Keratinocyte (primary cell): Measurements from ENCODE around the gene RPL35A. TPM values are rescaled to one million over a fixed set of nuclear protein-coding genes. Genes with fewer than 3 reads are reported as not detected.

ENCODE experiments used
- DNase-seq: peaks from one replicate; pipeline ENCODE4 v3.0.0-alpha.2; 2011; ENCODE audit warnings: low read depth, missing footprints, low spot score
- FAIRE-seq: peaks from 2 replicates; lab custom pipeline; 2011; peaks lifted over from hg19 to GRCh38; lab: Jason Lieb, UNC
- H2AFZ ChIP-seq: 2 replicates; pipeline ENCODE4 v1.6.0; 2012; ENCODE audit warnings: low read length, control low read depth, inconsistent platforms; ENCODE audit not compliant: control insufficient read depth
- H3K27ac ChIP-seq: 2 replicates; pipeline ENCODE4 v1.5.1; 2011; ENCODE audit warnings: low read length; ENCODE audit not compliant: control insufficient read depth, insufficient read depth
- H3K27me3 ChIP-seq: 3 replicates; pipeline ENCODE4 v1.6.0; 2011; ENCODE audit warnings: low read length; ENCODE audit not compliant: control insufficient read depth, insufficient read depth; ENCODE audit errors: extremely low read depth
- H3K36me3 ChIP-seq, 2 experiments: 2 replicates in 1 of 2; 3 replicates in 1 of 2; pipeline ENCODE4 v1.5.1; 2011; ENCODE audit warnings: low read length in 2 of 2, mild to moderate bottlenecking in 1 of 2; ENCODE audit not compliant: control insufficient read depth in 2 of 2, insufficient read depth in 2 of 2; ENCODE audit errors: extremely low read depth in 1 of 2
- H3K4me1 ChIP-seq: 3 replicates; pipeline ENCODE4 v1.5.1; 2011; ENCODE audit warnings: low read length; ENCODE audit not compliant: control insufficient read depth, insufficient read depth; ENCODE audit errors: extremely low read depth
- H3K4me2 ChIP-seq: 3 replicates; pipeline ENCODE4 v1.6.0; 2011; ENCODE audit warnings: low read depth, low read length; ENCODE audit not compliant: control insufficient read depth, insufficient read depth; ENCODE audit errors: extremely low read depth
- H3K4me3 ChIP-seq, 3 experiments: fragments of 200-600 bp in 1 of 3; sonication (generic) in 1 of 3; 2 replicates in 2 of 3; 3 replicates in 1 of 3; pipeline ENCODE4 v1.5.1; 2011 to 2016; ENCODE audit warnings: low read length in 3 of 3, mild to moderate bottlenecking in 3 of 3, control low read depth in 2 of 3, inconsistent platforms in 1 of 3, low read depth in 1 of 3, mixed read lengths in 1 of 3, mixed run types in 1 of 3, moderate library complexity in 1 of 3; ENCODE audit not compliant: control insufficient read depth in 2 of 3, insufficient read depth in 2 of 3; ENCODE audit errors: extremely low read depth in 1 of 3
- H3K79me2 ChIP-seq: 2 replicates; pipeline ENCODE4 v1.6.0; 2012; ENCODE audit warnings: low read length; ENCODE audit not compliant: control insufficient read depth, insufficient read depth
- H3K9ac ChIP-seq: 3 replicates; pipeline ENCODE4 v1.6.0; 2011; ENCODE audit warnings: low read length; ENCODE audit not compliant: control insufficient read depth, insufficient read depth; ENCODE audit errors: extremely low read depth
- H3K9me1 ChIP-seq: 3 replicates; pipeline ENCODE4 v1.6.0; 2011; ENCODE audit warnings: low read length; ENCODE audit not compliant: control insufficient read depth, insufficient read depth; ENCODE audit errors: extremely low read depth
- H3K9me3 ChIP-seq: 2 replicates; pipeline ENCODE4 v1.5.1; 2012; ENCODE audit warnings: low read depth, low read length; ENCODE audit not compliant: control insufficient read depth
- H4K20me1 ChIP-seq: 3 replicates; pipeline ENCODE4 v1.6.0; 2011; ENCODE audit warnings: low read length; ENCODE audit not compliant: control insufficient read depth, insufficient read depth; ENCODE audit errors: extremely low read depth
- EZH2 ChIP-seq: IDR thresholded peaks from one replicate; pipeline ENCODE4 v1.6.1; 2012; ENCODE audit warnings: inconsistent platforms, mild to moderate bottlenecking, low read length, moderate library complexity
- dilution Hi-C: fragments of 300-500 bp; cut with MboI; formaldehyde crosslinking; loops from one replicate; pipeline ENCODE4 v1.7.0; 2020; ENCODE audit warnings: low sequenced_read_pairs; ENCODE audit not compliant: extremely low pct_ligation_motif_present
- polyA plus RNA-seq, 5 experiments: library from polyadenylated mRNA; depleted of rRNA in 3 of 5; stranded (reverse) in 3 of 5; stranded (forward) in 1 of 5; unstranded in 1 of 5; fragments of >200 nt; gene quantifications; 1 replicate in 1 of 5; 2 replicates in 3 of 5; 3 replicates in 1 of 5; pipeline versions ENCODE4 v1.2.1 to v1.2.3, GENCODE V29; 2011 to 2012; ENCODE audit warnings: missing spikeins in 2 of 5, low read depth in 1 of 5, low replicate concordance in 1 of 5
- TF ChIP-seq, protein P1 (sequence below), 3 experiments: IDR thresholded peaks in 1 of 3; conservative IDR thresholded peaks in 1 of 3; optimal IDR thresholded peaks in 1 of 3; 2 replicates in 2 of 3; 3 replicates in 1 of 3; pipeline versions ENCODE3 to v1.5.1; 2011; ENCODE audit warnings: low read length in 3 of 3, mild to moderate bottlenecking in 3 of 3, moderate library complexity in 2 of 3, control low read depth in 1 of 3, inconsistent platforms in 1 of 3; ENCODE audit not compliant: insufficient read depth in 2 of 3; ENCODE audit errors: extremely low read depth in 1 of 3

RPL35A gene
- polyA plus RNA-seq, 1 donor (not counting 4 experiments of a cell fraction or from before 2014, with no cell fraction given) = 1,184 TPM

DNA sequence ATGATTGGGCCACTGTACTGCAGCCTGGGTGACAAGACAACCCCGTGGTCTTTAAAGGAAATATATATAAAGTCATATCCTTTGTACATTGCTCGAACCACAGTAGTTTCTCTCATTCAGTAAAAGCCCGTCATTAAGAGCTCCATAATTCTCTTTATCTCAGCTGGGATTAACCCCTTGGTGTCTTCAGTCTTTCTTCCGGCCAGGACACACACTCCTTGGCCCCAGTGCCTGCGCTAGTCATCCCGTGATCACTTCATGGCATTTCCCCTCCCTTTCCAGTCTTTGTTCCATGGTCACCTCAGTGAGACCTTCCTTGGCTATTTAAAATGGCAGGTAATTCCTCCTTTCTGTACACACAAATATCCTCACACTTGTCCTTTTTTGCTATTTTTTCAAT lies 3.3 kb downstream of the RPL35A start:
- DNase-seq (no peak), FAIRE-seq (no peak)
- Histone ChIP-seq H3K9ac (no peak overlapping the region), H3K9me1 (no peaks in the 10 kb centered on the region), H4K20me1 (peaks cover 9% of the 10 kb centered on the region), H3K36me3 (peaks cover 34 to 47% of the 10 kb centered on the region in 2 experiments), H3K4me3 (no peak overlapping the region), H3K4me2 (no peak overlapping the region), H3K27ac (no peak overlapping the region), H2AFZ (no peak overlapping the region), H3K9me3 (no peaks in the 10 kb centered on the region), H3K27me3 (no peaks in the 10 kb centered on the region), H3K79me2 (peaks cover 44% of the 10 kb centered on the region), H3K4me1 (peaks cover 23% of the 10 kb centered on the region)
- dilution Hi-C loops = no loop called here
- TF ChIP-seq, protein P1, sequence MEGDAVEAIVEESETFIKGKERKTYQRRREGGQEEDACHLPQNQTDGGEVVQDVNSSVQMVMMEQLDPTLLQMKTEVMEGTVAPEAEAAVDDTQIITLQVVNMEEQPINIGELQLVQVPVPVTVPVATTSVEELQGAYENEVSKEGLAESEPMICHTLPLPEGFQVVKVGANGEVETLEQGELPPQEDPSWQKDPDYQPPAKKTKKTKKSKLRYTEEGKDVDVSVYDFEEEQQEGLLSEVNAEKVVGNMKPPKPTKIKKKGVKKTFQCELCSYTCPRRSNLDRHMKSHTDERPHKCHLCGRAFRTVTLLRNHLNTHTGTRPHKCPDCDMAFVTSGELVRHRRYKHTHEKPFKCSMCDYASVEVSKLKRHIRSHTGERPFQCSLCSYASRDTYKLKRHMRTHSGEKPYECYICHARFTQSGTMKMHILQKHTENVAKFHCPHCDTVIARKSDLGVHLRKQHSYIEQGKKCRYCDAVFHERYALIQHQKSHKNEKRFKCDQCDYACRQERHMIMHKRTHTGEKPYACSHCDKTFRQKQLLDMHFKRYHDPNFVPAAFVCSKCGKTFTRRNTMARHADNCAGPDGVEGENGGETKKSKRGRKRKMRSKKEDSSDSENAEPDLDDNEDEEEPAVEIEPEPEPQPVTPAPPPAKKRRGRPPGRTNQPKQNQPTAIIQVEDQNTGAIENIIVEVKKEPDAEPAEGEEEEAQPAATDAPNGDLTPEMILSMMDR (optimal IDR thresholded peaks at IDR 0.05 in 1 of 3, IDR thresholded peaks at IDR 0.05 in 1 of 3, conservative IDR thresholded peaks at IDR 0.05 in 1 of 3; ENCODE audit: extremely low read depth in 1 of 3, insufficient read depth in 2 of 3, low read length in 3 of 3) = no peak
- no peak for TF ChIP-seq EZH2

DNA sequence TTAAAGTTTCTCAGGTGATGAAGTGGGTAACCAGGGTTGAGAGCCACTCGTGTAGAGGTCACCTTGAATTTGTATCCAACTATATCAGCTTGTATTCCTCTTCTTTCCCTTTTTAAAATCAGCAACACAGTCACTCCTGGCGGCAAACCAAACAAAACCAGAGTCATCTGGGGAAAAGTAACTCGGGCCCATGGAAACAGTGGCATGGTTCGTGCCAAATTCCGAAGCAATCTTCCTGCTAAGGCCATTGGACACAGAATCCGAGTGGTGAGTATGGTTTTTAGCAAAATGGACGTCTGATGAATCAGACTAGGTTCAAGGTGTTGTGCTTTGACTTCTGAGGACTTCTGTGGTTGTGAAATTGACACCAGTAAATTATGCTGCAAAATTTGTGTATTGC lies 3.9 kb downstream of the RPL35A start:
- Histone ChIP-seq H3K9ac (no peak overlapping the region), H3K36me3 (peaks cover 34 to 47% of the 10 kb centered on the region in 2 experiments), H3K79me2 (peaks cover 44% of the 10 kb centered on the region), H3K4me1 (peaks cover 25% of the 10 kb centered on the region), H4K20me1 (peaks cover 9% of the 10 kb centered on the region), H3K4me2 (no peak overlapping the region), H2AFZ (no peak overlapping the region), H3K9me1 (no peaks in the 10 kb centered on the region), H3K27me3 (no peaks in the 10 kb centered on the region), H3K4me3 (no peak overlapping the region), H3K27ac (no peak overlapping the region), H3K9me3 (no peaks in the 10 kb centered on the region)
- DNase-seq (no peak), FAIRE-seq (no peak)
- TF ChIP-seq EZH2 = no peak
- TF ChIP-seq, protein P1 (optimal IDR thresholded peaks at IDR 0.05 in 1 of 3, IDR thresholded peaks at IDR 0.05 in 1 of 3, conservative IDR thresholded peaks at IDR 0.05 in 1 of 3; ENCODE audit: extremely low read depth in 1 of 3, insufficient read depth in 2 of 3, low read length in 3 of 3) = no peak
- dilution Hi-C loops = no loop called here
